Stimulated activated CD8-positive, alpha-beta memory T cell treated with anti-CD3 and anti-CD28 coated beads, Interleukin-7, amount 100 ng/mL, for 1 hour (primary cell): ENCODE data around the gene THOP1.

Source experiments
- DNase-seq, 2 donors: peaks; one replicate each; pipeline ENCODE4 v3.0.0-alpha.2; 2020; ENCODE audit warnings: low read depth in 2 of 2

THOP1 gene

GRCh38 chr19:2785244-2785997 lies at the start of gene THOP1:
THOP1 (plus strand) TSS chr19:2785503; CDS start chr19:2785663, 160 bp downstream.
- peak; percentile 90 to 96 for DNase-seq

DNA sequence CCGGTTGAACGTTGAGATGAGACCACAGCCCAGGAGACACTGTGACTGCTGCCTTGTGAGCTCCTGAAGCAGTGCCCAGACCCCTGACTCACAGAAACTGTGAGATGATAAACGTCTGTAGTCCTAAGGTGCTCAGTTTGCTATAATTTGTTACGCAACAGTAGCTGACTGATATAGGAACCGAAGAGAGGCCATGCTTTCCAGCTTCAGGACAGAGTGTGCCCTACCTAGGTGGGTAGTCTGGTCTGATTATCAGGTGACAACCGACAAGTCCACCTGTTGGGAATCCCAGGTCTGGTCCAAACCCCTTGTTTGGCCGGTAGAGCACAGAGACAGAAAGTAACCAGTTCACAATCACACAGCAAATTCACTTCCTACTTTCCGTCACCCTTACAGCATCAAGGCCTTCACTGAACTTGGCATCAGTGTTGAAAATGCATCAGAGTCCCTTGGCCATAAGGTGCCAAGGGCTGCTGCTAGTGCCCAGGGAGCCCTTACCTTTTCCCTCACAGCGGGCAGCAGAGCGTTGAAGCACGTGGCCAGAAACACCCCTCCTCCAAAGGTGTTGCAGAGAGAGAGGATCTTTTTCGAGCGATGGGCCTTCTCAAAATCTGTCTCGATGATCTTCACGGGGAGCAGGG lies 48.6 kb upstream of the THOP1 start:
- DNase-seq, result no peak

- DNase-seq, result peak; percentile 98
Observed at GRCh38 chr19:2739602-2740313, 45.5 kb upstream of the THOP1 start, which contains the start of gene SLC39A3. SLC39A3 (minus strand) TSS chr19:2740017; CDS start chr19:2737257, 2,760 bp downstream.

DNA sequence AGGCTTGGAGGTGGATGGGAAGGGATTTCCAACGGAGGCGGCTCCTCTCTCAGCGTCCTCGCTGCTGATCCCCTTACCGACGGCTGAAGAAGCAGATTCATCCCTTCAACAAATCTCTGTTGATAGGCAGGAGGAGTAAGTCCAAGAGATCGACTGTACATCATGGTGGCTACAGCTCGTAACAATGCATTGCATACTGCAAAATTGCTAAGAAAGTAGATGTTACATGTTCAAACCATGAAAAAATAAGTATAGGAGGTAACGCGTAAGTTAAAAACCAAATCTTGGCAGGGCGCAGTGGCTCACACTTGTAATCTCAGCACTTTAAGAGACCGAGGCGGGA lies 45.0 kb upstream of the THOP1 start:
- DNase-seq, result no peak

GRCh38 chr19:2743099-2743498 lies 42.2 kb upstream of the THOP1 start:
- DNase-seq, result no peak

- no peak for DNase-seq
Observed at GRCh38 chr19:2744113-2744512, 41.2 kb upstream of the THOP1 start.

DNA sequence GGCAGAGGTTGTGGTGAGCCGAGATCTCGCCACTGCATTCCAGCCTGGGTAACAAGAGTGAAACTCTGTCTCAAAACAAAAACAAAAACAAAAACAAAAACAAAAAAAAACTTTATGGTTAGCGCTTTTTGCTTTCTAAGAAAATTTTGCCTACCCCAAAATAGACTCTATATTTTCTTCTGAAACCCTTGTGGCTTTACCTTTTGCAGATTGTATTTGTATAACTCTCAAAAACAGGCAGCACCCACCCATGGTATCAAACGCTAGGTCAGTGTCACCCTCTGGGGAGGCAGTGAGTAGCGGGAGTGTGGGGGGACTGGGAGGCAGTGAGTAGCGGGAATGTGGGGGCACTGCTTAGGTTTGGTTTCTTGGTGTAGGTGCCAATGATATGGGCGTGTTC lies 38.0 kb upstream of the THOP1 start:
- no peak for DNase-seq

GRCh38 chr19:2750808-2751437 lies 34.4 kb upstream of the THOP1 start:
- no peak for DNase-seq

DNA sequence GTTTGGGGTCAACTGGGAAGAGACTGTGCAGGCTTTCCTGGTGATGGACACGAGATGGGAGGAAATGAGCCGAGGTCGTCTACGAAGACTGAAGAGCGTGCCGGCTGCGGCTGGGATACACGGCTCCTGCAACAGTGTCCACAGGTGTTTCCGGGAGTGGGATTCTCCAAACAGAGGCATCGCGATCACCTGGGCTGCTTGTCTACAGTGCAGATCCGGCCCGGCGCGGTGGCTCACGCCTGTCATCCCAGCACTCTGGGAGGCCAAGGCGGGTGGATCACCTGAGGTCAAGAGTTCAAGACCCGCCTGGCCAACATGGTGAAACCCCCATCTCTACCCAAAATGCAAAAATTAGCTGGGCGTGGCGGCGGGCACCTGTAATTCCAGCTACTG lies 33.9 kb upstream of the THOP1 start:
- DNase-seq, result no peak

DNA sequence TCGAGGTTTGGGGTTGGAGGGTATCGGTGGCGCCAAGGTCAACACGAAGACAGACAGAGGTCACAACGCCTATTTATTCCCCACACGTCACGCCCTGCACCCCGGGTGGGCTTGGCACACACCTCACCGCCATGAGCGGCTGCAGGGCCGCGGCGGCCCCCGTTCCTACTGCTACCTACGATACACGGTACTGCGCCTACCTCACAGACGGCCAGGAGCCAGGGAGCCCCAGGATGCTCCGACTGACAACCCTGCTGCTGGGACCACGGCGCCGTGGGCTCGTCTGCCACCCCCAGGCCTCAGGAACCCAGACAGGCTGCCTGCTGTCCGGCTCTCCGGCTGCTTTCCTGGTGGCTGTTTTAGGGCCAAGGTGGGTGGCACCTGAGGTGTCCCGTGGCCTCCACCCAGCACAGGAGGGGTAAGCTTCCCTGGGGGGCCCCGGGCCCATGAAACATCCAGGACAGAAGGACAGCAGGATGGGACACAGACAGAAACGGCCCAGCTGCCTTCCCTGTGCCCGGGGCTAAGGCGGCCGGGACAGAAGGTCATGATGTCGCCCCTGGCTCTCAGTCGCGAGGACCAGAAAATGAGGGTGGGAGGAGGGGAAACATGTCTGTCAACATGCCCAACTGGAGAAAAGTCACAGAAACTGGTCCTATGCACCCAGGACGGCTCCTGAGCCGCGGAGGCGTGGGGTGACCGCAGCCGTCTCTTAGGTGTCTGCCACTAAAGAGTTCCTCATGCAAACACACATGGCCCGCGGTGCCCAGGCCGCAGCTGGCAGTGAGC lies 30.4 kb upstream of the THOP1 start:
- no peak for DNase-seq

GRCh38 chr19:2755448-2755705 lies 29.9 kb upstream of the THOP1 start:
- no peak for DNase-seq

DNA sequence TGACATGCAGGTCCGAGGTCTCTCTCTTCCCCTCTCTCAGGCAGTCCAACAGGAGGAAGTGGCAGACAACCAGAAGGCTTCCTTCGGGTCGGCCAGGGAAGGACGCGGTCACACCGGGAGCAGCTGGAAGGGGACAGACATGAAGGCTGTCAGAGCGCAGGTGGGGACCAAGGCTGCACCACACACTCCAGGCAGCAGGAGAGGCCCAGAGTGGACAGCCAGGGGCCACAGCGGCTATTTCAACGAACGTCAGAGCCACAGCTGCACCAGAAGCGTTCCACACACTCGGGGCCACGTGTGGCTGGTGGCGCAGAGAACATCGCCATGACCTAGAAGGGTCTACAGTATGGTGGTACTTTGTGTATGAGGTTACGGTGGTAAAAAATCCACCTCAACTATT lies 29.5 kb upstream of the THOP1 start:
- no peak for DNase-seq

- DNase-seq, result no peak
Observed at GRCh38 chr19:2756477-2756876, 28.8 kb upstream of the THOP1 start.

DNA sequence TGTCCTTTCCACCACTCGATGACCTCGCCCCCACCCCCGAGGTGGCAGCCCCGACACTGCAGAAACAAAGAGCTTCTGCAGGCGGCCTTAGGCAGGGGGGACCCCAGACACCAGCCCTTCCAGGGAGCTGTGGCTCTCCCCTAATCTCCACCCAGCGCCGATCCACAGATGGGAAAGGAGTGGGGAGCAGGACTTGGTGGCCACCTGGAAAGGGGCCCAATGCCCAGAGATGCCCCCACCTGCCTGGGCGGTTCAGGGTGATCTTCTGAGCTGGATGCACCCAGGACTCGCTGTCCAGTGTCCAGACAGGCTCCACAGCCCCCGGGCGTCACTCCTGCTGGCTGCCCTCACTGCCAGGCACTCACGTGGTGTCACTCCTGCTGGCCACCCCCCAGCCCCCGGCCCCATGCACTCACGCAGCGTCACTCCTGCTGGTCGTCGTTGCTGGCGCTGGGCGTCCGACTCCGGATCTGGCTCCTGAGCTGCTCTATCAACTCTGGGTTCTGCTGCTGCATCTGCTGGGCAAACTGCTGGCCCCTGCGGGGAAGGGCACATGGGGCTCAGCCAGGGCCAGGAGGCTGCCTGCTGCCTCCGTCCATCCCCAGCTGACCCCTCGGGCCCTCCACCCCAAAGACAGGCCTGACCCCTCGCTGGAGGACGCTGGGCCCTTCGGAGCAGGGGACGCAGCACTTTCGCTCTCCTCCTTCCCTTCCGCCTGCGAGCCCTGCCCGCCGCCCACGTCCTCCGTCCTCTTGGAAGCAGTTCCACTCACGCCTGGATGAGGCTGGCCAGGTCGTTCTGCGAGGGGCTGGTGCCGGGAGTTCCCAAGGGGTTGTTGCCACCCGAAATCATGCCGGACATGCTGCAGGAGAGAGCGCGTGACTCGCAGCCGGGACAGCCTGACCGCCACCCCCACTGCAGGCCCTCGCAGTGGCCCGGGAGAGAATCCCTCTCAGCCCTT lies 28.1 kb upstream of the THOP1 start:
- no peak for DNase-seq

DNA sequence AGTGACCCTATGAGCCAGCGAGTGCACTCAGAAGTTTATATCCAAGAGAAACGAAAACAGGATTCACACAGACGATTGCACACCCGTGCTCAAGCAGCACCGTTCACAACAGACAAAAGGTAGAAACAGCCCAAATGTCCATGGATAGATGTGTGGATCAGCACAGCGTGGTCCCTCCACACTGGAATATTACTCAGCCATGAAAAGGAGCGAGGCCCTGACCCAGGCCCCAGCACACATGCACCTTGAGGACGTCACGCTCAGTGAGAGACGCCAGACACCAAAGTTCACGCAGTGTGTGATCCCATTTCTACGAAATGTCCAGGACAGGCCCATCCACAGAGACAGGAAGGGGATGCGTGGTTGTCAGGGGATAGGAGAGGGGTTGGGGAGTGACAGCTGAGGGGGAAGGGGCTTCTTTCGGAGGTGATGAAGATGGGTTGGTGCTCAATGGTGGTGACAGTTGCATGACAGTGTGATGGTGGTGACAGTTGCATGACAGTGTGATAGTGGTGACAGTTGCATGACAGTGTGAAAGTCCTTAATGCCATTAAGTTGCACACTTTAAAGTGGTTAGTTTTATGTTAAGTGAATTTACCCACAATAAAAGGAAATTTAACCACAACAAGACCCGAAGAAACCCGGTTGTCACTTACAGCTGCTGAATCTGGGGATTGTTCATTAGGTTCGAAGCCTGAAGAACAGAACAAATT lies 26.5 kb upstream of the THOP1 start:
- no peak for DNase-seq

- DNase-seq, result no peak
Observed at GRCh38 chr19:2759362-2759761, 25.9 kb upstream of the THOP1 start.

- no peak for DNase-seq
Observed at GRCh38 chr19:2759965-2760364, 25.3 kb upstream of the THOP1 start.

GRCh38 chr19:2761309-2761677 lies 24.0 kb upstream of the THOP1 start:
- DNase-seq, result no peak

DNA sequence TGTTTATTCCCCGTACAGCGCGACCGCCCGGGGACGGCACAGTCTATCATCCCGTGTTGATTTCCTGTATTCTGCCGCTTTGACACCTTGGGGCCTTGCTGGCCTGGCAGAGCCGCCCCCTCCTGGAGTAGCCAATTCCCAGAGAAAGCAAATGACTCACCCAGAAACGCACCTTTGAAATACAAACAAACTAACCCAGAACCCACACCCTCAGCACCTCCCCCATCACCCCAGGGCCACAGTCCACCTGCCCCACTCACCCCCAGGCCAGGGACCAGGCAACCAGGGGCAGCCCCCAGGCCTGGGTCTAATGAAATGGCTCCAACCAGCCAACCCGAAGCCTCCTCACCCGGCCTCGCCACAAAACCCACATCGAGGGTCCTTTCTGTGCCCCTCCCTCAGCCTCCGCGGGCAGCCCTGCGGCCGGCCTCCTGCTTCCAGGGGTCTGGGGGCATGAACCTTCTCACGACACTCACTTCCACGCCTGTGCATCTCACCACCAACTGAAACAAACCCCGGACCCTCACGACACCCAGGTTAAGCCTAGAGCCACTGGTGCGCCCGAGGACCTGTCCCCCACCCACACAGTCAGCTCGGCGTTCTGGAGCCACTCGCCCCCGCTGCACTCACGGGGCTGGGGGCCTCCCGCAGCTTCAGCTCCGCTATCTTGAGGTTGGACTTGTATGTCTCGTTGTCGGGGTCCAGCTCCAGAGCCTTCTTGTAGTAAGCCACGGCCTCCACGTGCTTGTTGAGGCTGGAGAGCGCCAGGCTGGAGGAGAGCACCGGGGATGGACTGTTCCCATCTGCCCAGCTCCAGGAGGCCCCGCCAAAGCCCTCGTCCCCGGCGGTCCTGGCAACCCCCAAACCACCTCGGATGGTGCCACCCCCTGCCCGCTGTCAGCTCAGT lies 23.2 kb upstream of the THOP1 start:
- DNase-seq, result no peak
